ENCODE data around the gene TRDN. TPM values are rescaled to one million over a fixed set of nuclear protein-coding genes. Genes with fewer than 3 reads are reported as not detected.
A peak's percentile ranks its signal among the peaks of the same experiment; 100 is the strongest.

The TRDN gene
- polyA plus RNA-seq, 1 donor from 2014 or later, result not detected

DNA sequence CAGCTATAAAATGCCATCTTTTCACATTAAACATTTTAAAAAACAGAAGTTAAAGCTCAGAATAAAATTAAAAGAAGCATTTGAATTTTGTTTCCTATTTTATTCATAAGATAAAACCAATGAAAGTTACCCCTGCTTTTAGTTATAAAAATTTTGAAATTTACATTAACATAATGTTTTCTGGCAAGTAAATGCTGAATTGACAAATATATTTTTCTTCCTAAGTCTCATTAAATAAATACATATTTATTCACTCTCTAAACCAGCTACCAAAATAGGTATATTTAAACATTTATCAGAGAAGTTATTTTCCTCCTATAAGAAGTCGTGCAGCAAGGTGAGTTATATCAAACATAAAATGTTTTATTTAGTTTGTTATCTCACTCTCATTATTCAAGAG, 213.6 kb downstream of the TRDN start:
- no peaks in the 10 kb centered on the region for H3K36me3 ChIP-seq (ENCODE audit: insufficient read depth, low read length)
- no peak overlapping the region for H3K9ac ChIP-seq (ENCODE audit: low read length)
- no peak overlapping the region for H3K4me3 ChIP-seq (ENCODE audit: low read length)
- H3K79me2 ChIP-seq (replicated peaks; ENCODE audit: insufficient read depth, low read length), result no peaks in the 10 kb centered on the region
- TF ChIP-seq MXI1 (conservative IDR thresholded peaks at IDR 0.05; ENCODE audit: poor library complexity, severe bottlenecking), result no peak
- TF ChIP-seq EZH2 (IDR thresholded peaks at IDR 0.05; ENCODE audit: borderline replicate concordance, insufficient read depth, low read length, poor library complexity, severe bottlenecking), result no peak
- TF ChIP-seq RAD21 (conservative IDR thresholded peaks at IDR 0.05), result no peak
- no peaks in the 10 kb centered on the region for H3F3A ChIP-seq (ENCODE audit: insufficient read depth, low read length, poor library complexity, severe bottlenecking)
- H3K27ac ChIP-seq (ENCODE audit: low read length), result no peak overlapping the region
- H2AFZ ChIP-seq (ENCODE audit: low read depth, low read length), result no peak overlapping the region
- H3K9me2 ChIP-seq (ENCODE audit: insufficient read depth, low read length), result no peaks in the 10 kb centered on the region
- H3K27me3 ChIP-seq (ENCODE audit: insufficient read depth, low read depth, low read length), result no peaks in the 10 kb centered on the region
- H4K20me1 ChIP-seq (ENCODE audit: insufficient read depth), result no peaks in the 10 kb centered on the region
- no peaks in the 10 kb centered on the region for H3K9me3 ChIP-seq (ENCODE audit: low read length)
- H3K4me2 ChIP-seq (ENCODE audit: low read length), result no peak overlapping the region

GRCh38 chr6:123420512-123420911, 216.2 kb downstream of the TRDN start:
- no peaks in the 10 kb centered on the region for H3K27me3 ChIP-seq (ENCODE audit: insufficient read depth, low read depth, low read length)
- TF ChIP-seq TAF1 (IDR thresholded peaks at IDR 0.05; ENCODE audit: low read depth), result no peak

DNA sequence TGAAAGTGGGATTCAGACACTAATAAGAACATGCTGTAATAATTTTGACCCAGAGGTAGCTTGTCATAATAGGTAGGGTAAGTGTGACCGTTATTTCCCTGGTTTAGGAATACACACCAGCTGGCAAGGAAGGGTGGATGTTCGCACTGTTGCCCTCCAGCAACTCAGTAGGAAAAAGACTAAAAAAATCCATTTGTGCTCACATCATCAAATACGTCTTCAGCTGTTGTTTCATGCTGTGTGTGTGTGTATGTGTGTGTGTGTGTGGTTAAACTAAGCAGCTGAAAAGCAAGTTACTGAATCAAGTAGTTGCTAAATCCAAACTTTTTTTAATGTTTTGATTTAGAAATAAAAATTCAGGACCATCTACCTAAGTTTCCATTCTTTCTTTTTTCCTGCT, 218.7 kb downstream of the TRDN start:
- H2AFZ ChIP-seq (ENCODE audit: low read depth, low read length), result peak overlapping the region; percentile 40
- no peaks in the 10 kb centered on the region for H3K27me3 ChIP-seq (ENCODE audit: insufficient read depth, low read depth, low read length)
- H3K36me3 ChIP-seq (ENCODE audit: insufficient read depth, low read length), result no peaks in the 10 kb centered on the region
- no peak overlapping the region for H3K9ac ChIP-seq (ENCODE audit: low read length)
- H3K4me2 ChIP-seq (ENCODE audit: low read length), result no peak overlapping the region
- no peaks in the 10 kb centered on the region for H3F3A ChIP-seq (ENCODE audit: insufficient read depth, low read length, poor library complexity, severe bottlenecking)
- TF ChIP-seq EZH2 (IDR thresholded peaks at IDR 0.05; ENCODE audit: borderline replicate concordance, insufficient read depth, low read length, poor library complexity, severe bottlenecking), result no peak
- TF ChIP-seq, protein P1, sequence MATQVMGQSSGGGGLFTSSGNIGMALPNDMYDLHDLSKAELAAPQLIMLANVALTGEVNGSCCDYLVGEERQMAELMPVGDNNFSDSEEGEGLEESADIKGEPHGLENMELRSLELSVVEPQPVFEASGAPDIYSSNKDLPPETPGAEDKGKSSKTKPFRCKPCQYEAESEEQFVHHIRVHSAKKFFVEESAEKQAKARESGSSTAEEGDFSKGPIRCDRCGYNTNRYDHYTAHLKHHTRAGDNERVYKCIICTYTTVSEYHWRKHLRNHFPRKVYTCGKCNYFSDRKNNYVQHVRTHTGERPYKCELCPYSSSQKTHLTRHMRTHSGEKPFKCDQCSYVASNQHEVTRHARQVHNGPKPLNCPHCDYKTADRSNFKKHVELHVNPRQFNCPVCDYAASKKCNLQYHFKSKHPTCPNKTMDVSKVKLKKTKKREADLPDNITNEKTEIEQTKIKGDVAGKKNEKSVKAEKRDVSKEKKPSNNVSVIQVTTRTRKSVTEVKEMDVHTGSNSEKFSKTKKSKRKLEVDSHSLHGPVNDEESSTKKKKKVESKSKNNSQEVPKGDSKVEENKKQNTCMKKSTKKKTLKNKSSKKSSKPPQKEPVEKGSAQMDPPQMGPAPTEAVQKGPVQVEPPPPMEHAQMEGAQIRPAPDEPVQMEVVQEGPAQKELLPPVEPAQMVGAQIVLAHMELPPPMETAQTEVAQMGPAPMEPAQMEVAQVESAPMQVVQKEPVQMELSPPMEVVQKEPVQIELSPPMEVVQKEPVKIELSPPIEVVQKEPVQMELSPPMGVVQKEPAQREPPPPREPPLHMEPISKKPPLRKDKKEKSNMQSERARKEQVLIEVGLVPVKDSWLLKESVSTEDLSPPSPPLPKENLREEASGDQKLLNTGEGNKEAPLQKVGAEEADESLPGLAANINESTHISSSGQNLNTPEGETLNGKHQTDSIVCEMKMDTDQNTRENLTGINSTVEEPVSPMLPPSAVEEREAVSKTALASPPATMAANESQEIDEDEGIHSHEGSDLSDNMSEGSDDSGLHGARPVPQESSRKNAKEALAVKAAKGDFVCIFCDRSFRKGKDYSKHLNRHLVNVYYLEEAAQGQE (IDR thresholded peaks at IDR 0.05; ENCODE audit: borderline replicate concordance), result no peak
- TF ChIP-seq MXI1 (conservative IDR thresholded peaks at IDR 0.05; ENCODE audit: poor library complexity, severe bottlenecking), result no peak
- H3K27ac ChIP-seq (ENCODE audit: low read length), result no peak overlapping the region
- no peaks in the 10 kb centered on the region for H3K9me2 ChIP-seq (ENCODE audit: insufficient read depth, low read length)
- no peaks in the 10 kb centered on the region for H3K79me2 ChIP-seq (replicated peaks; ENCODE audit: insufficient read depth, low read length)
- H3K4me3 ChIP-seq (ENCODE audit: low read length), result no peak overlapping the region
- H3K9me3 ChIP-seq (ENCODE audit: low read length), result no peaks in the 10 kb centered on the region
- no peaks in the 10 kb centered on the region for H4K20me1 ChIP-seq (ENCODE audit: insufficient read depth)

More at GRCh38 chr6:123420512-123420911, 216.2 kb downstream of the TRDN start:
- no peak overlapping the region for H3K9ac ChIP-seq (ENCODE audit: low read length)
- H3K4me2 ChIP-seq (ENCODE audit: low read length), result no peak overlapping the region
- no peaks in the 10 kb centered on the region for H3K79me2 ChIP-seq (replicated peaks; ENCODE audit: insufficient read depth, low read length)
- no peaks in the 10 kb centered on the region for H3K36me3 ChIP-seq (ENCODE audit: insufficient read depth, low read length)
- H3K4me3 ChIP-seq (ENCODE audit: low read length), result no peak overlapping the region
- no peaks in the 10 kb centered on the region for H4K20me1 ChIP-seq (ENCODE audit: insufficient read depth)
- no peak overlapping the region for H3K27ac ChIP-seq (ENCODE audit: low read length)
- H3F3A ChIP-seq (ENCODE audit: insufficient read depth, low read length, poor library complexity, severe bottlenecking), result no peaks in the 10 kb centered on the region
- H3K9me2 ChIP-seq (ENCODE audit: insufficient read depth, low read length), result no peaks in the 10 kb centered on the region
- H3K9me3 ChIP-seq (ENCODE audit: low read length), result no peaks in the 10 kb centered on the region
- no peak overlapping the region for H2AFZ ChIP-seq (ENCODE audit: low read depth, low read length)

DNA sequence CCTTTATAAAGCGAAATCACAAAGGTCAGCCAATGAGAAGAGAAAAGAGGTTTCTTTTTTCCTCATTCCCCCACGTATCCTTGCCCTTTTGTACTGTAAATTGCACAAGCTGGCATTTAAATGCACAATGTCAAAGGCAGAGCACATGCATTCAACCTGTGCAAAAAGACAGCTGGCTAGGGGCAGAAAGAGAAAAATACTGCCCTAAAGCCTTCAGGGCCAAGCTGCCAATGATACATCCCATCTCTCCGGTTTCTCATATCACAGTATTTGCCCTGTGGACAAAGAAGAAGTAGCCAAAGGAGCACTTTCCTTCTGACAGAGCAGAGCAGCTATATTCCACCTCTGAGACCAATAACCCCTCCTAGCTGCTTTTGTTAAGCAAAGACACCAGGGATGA, 219.2 kb downstream of the TRDN start:
- Histone ChIP-seq H3K27ac (ENCODE audit: low read length) (no peak overlapping the region), H3K36me3 (ENCODE audit: insufficient read depth, low read length) (no peaks in the 10 kb centered on the region), H3K27me3 (ENCODE audit: insufficient read depth, low read depth, low read length) (no peaks in the 10 kb centered on the region), H2AFZ (ENCODE audit: low read depth, low read length) (peak overlapping the region; percentile 40), H4K20me1 (ENCODE audit: insufficient read depth) (no peaks in the 10 kb centered on the region), H3K79me2 (replicated peaks; ENCODE audit: insufficient read depth, low read length) (no peaks in the 10 kb centered on the region), H3K9me3 (ENCODE audit: low read length) (no peaks in the 10 kb centered on the region), H3K4me3 (ENCODE audit: low read length) (no peak overlapping the region), H3K9me2 (ENCODE audit: insufficient read depth, low read length) (no peaks in the 10 kb centered on the region), H3K9ac (ENCODE audit: low read length) (no peak overlapping the region), H3F3A (ENCODE audit: insufficient read depth, low read length, poor library complexity, severe bottlenecking) (no peaks in the 10 kb centered on the region), H3K4me2 (ENCODE audit: low read length) (no peak overlapping the region)
- TF ChIP-seq MXI1 (conservative IDR thresholded peaks at IDR 0.05; ENCODE audit: poor library complexity, severe bottlenecking) (no peak), POLR2AphosphoS5 (IDR thresholded peaks at IDR 0.05) (no peak), EP300 (conservative IDR thresholded peaks at IDR 0.05; ENCODE audit: poor library complexity, severe bottlenecking) (no peak), TAF1 (IDR thresholded peaks at IDR 0.05; ENCODE audit: low read depth) (no peak), EZH2 (IDR thresholded peaks at IDR 0.05; ENCODE audit: borderline replicate concordance, insufficient read depth, low read length, poor library complexity, severe bottlenecking) (no peak), SMC3 (conservative IDR thresholded peaks at IDR 0.05; ENCODE audit: poor library complexity) (no peak), RAD21 (conservative IDR thresholded peaks at IDR 0.05) (no peak), CTCF (IDR thresholded peaks at IDR 0.05; ENCODE audit: poor library complexity, severe bottlenecking) (no peak)
- TF ChIP-seq, protein P1 (IDR thresholded peaks at IDR 0.05; ENCODE audit: borderline replicate concordance), result no peak
